A549 (cell line): ENCODE results near the gene UBA3.

Experiments
- CTCF ChIP-seq: fragments of >200 bp; sonication (Bioruptor Twin); formaldehyde crosslinking; IDR thresholded peaks from 3 replicates; pipeline ENCODE4 v1.5.1; 2016
- EHMT2 ChIP-seq: fragments of 200-600 bp; sonication (generic); IDR thresholded peaks from 2 replicates; pipeline ENCODE4 v1.6.1; 2016; ENCODE audit warnings: antibody characterized with exemption, low read depth, mild to moderate bottlenecking, moderate library complexity
- EP300 ChIP-seq, 2 experiments: fragments of >200 bp; sonication (Bioruptor Twin); formaldehyde crosslinking; IDR thresholded peaks; 2 replicates in 1 of 2; 3 replicates in 1 of 2; pipeline ENCODE4 v1.6.1; 2016 to 2017
- JUN ChIP-seq, 2 experiments: fragments of >200 bp; sonication (Bioruptor Twin); formaldehyde crosslinking; IDR thresholded peaks; 2 replicates in 1 of 2; 3 replicates in 1 of 2; pipeline ENCODE4 v1.6.1; 2016 to 2017
- KDM1A ChIP-seq: fragments of 200-600 bp; sonication (generic); IDR thresholded peaks from 2 replicates; pipeline ENCODE4 v1.6.1; 2016; ENCODE audit warnings: low read depth, mild to moderate bottlenecking
- POLR2A ChIP-seq: IDR thresholded peaks from 2 replicates; pipeline ENCODE4 v1.6.1; 2012; ENCODE audit warnings: mild to moderate bottlenecking, low read length
- SMC3 ChIP-seq: fragments of >200 bp; sonication (Bioruptor Twin); formaldehyde crosslinking; IDR thresholded peaks from 3 replicates; pipeline ENCODE4 v1.6.1; 2018; ENCODE audit warnings: inconsistent platforms

- TF ChIP-seq CTCF (no peak), SMC3 (no peak), JUN (IDR thresholded peaks at IDR 0.05) (no peak), EHMT2 (no peak), POLR2A (no peak), KDM1A (no peak), EP300 (IDR thresholded peaks at IDR 0.05) (no peak)
These were observed 28.6 kb upstream of the UBA3 start for GRCh38 chr3:69108811-69109210.
